Panc1 (cell line): ENCODE measurements around the gene SESN1. TPM values are rescaled to one million over a fixed set of nuclear protein-coding genes. Genes with fewer than 3 reads are reported as not detected.

Experiments
- ATAC-seq: fragments of 200-7000 bp; cut with Tn5 transposase; 2 replicates; pipeline ENCODE4 v1.9.1; 2020; ENCODE audit warnings: mild to moderate bottlenecking, moderate library complexity
- BruUV-seq: library from RNA; stranded (reverse); fragments of 400-500 nt; replicated peaks from 2 replicates; lab custom pipeline; 2021; lab: Mats Ljungman, UMichigan
- CTCF ChIA-PET: fragments of 300-600 bp; sonication (Branson Sonifier 250); formaldehyde crosslinking; loops from one replicate; lab custom pipeline; 2022; ENCODE audit warnings: antibody characterized with exemption; lab: Charles Lee
- POLR2A ChIA-PET: fragments of 300-600 bp; sonication (Branson Sonifier 250); formaldehyde crosslinking; loops from one replicate; lab custom pipeline; 2022; ENCODE audit warnings: antibody characterized with exemption; lab: Charles Lee
- DNase-seq: peaks from one replicate; pipeline ENCODE4 v3.0.0-alpha.2; 2010; ENCODE audit warnings: low read depth, low spot score
- H3K27ac ChIP-seq: 2 replicates; pipeline ENCODE4 v1.5.1; 2011; ENCODE audit warnings: mild to moderate bottlenecking, low read length, inconsistent platforms
- H3K27me3 ChIP-seq: fragments of 200-500 bp; sonication (Bioruptor generic); 2 replicates; pipeline ENCODE4 v1.6.0; 2014; ENCODE audit warnings: low read length, inconsistent platforms; ENCODE audit not compliant: control insufficient read depth, insufficient read depth
- H3K36me3 ChIP-seq: fragments of 200-500 bp; sonication (Bioruptor generic); 2 replicates; pipeline ENCODE4 v1.5.1; 2014; ENCODE audit warnings: inconsistent platforms, mild to moderate bottlenecking, low read length, moderate library complexity; ENCODE audit not compliant: control insufficient read depth, insufficient read depth
- H3K4me1 ChIP-seq: 2 replicates; pipeline ENCODE4 v1.5.1; 2011; ENCODE audit warnings: inconsistent platforms, mild to moderate bottlenecking, low read length, moderate library complexity; ENCODE audit not compliant: control insufficient read depth, insufficient read depth
- H3K4me3 ChIP-seq, 2 experiments: 2 replicates each; pipeline ENCODE4 v1.5.1; 2011 to 2012; ENCODE audit warnings: low read depth in 2 of 2, low read length in 2 of 2, mild to moderate bottlenecking in 2 of 2, inconsistent platforms in 1 of 2, moderate library complexity in 1 of 2
- H3K9me3 ChIP-seq: fragments of 200-500 bp; sonication (Bioruptor generic); 2 replicates; pipeline ENCODE4 v1.5.1; 2014; ENCODE audit warnings: low read depth, mild to moderate bottlenecking, inconsistent platforms, low read length, moderate library complexity; ENCODE audit not compliant: control insufficient read depth, insufficient read depth
- CTCF ChIP-seq: fragments of 450-650 bp; IDR thresholded peaks from 2 replicates; pipeline ENCODE4 v1.5.1; 2017; ENCODE audit warnings: mild to moderate bottlenecking
- POLR2AphosphoS5 ChIP-seq: IDR thresholded peaks from 2 replicates; pipeline ENCODE4 v1.6.1; 2012; ENCODE audit warnings: mild to moderate bottlenecking, low read depth, low read length, moderate library complexity
- REST ChIP-seq, 2 experiments: IDR thresholded peaks; 2 replicates each; pipeline ENCODE4 v1.6.1; 2011 to 2012; ENCODE audit warnings: low read depth in 2 of 2, control low read depth in 1 of 2, low read length in 1 of 2, mild to moderate bottlenecking in 1 of 2, moderate library complexity in 1 of 2; ENCODE audit not compliant: insufficient read depth in 1 of 2
- SIN3A ChIP-seq: IDR thresholded peaks from 2 replicates; pipeline ENCODE4 v1.6.1; 2012; ENCODE audit warnings: low read depth, mild to moderate bottlenecking, low read length, moderate library complexity, borderline replicate concordance; ENCODE audit not compliant: insufficient read depth
- TCF7L2 ChIP-seq: IDR thresholded peaks from 2 replicates; pipeline ENCODE4 v1.6.1; 2011; ENCODE audit warnings: mild to moderate bottlenecking, low read depth, low read length, inconsistent platforms
- in situ Hi-C: cut with HindIII; loops from 2 replicates; pipeline ENCODE4 v1.10.0; 2016; ENCODE audit warnings: low sequenced_read_pairs, low pct_unique_long_range_greater_than_20kb
- intact Hi-C: fragments of 100-400 bp; cut with micrococcal nuclease; formaldehyde crosslinking; loops from one replicate; pipeline ENCODE4 v1.10.0; 2022; ENCODE audit not compliant: unreplicated experiment
- total RNA-seq: library from RNA; stranded (reverse); gene quantifications from one replicate; pipeline ENCODE4 v1.2.1, GENCODE V29; 2021; ENCODE audit not compliant: unreplicated experiment

SESN1 gene
- total RNA-seq, 1 experiment from 2014 or later: 11.3 TPM

- no peak for ATAC-seq
- no peak overlapping the region for H3K27ac ChIP-seq
- TF ChIP-seq POLR2AphosphoS5: no peak
- no peak for TF ChIP-seq SIN3A
- TF ChIP-seq CTCF: no peak
- TF ChIP-seq REST (IDR thresholded peaks at IDR 0.05; ENCODE audit: insufficient read depth in 1 of 2, low read depth in 2 of 2, low read length in 1 of 2): no peak
- no peak for TF ChIP-seq TCF7L2
- intact Hi-C loops (no loop called here), in situ Hi-C loops (no loop called here)
- no peaks in the 10 kb centered on the region for H3K4me1 ChIP-seq
- no peak overlapping the region for H3K4me3 ChIP-seq
- BruUV-seq: no TSS peak
- ChIA-PET CTCF (no interaction called here), POLR2A (no interaction called here)
- H3K27me3 ChIP-seq: no peaks in the 10 kb centered on the region
- no peak for DNase-seq
- H3K36me3 ChIP-seq: no peaks in the 10 kb centered on the region
- no peaks in the 10 kb centered on the region for H3K9me3 ChIP-seq
Observed at GRCh38 chr6:109019911-109020310, 74.7 kb downstream of the SESN1 start.

GRCh38 chr6:109015176-109015575, 79.5 kb downstream of the SESN1 start:
- Histone ChIP-seq H3K9me3 (no peaks in the 10 kb centered on the region), H3K4me1 (peaks cover 8% of the 10 kb centered on the region), H3K36me3 (no peaks in the 10 kb centered on the region), H3K27ac (no peak overlapping the region), H3K27me3 (no peaks in the 10 kb centered on the region), H3K4me3 (no peak overlapping the region)
- TF ChIP-seq SIN3A (no peak), CTCF (no peak), POLR2AphosphoS5 (no peak), TCF7L2 (no peak), REST (IDR thresholded peaks at IDR 0.05; ENCODE audit: insufficient read depth in 1 of 2, low read depth in 2 of 2, low read length in 1 of 2) (no peak)
- no TSS peak for BruUV-seq
- intact Hi-C loops (no loop called here), in situ Hi-C loops (no loop called here)
- ATAC-seq: no peak
- ChIA-PET CTCF (interaction anchor here (0.5 to 0.6 kb wide), 2 partner anchors 79 to 120 kb away, joined by 3 to 13 read pairs; no protein-coding TSS in a partner anchor), POLR2A (interaction anchor here (0.5 kb wide), 1 partner anchor 100 kb away, joined by 3 read pairs; no protein-coding TSS in a partner anchor)
- DNase-seq: no peak
